Putamen (tissue), 1 donor: ENCODE data around the gene CCDC89.

ENCODE experiments used
- DNase-seq: peaks from one replicate; pipeline ENCODE4 v3.0.0-alpha.2; 2016; ENCODE audit warnings: low spot score

CCDC89 gene

GRCh38 chr11:85652786-85653447 lies 33.1 kb downstream of the CCDC89 start:
- DNase-seq: no peak

- no peak for DNase-seq
These were observed 34.9 kb downstream of the CCDC89 start for GRCh38 chr11:85651118-85651517.

GRCh38 chr11:85647604-85648299 lies 38.2 kb downstream of the CCDC89 start, which contains the start of gene TMEM126A:
TMEM126A (plus strand) TSS chr11:85647967; CDS start chr11:85650256, 2,289 bp downstream.
- peak; percentile 88 for DNase-seq

- no peak for DNase-seq
These were observed 38.9 kb downstream of the CCDC89 start for GRCh38 chr11:85647078-85647477.

- DNase-seq: no peak
These were observed 42.8 kb downstream of the CCDC89 start for GRCh38 chr11:85643191-85643614.

- no peak for DNase-seq
These were observed 51.2 kb downstream of the CCDC89 start for GRCh38 chr11:85634747-85635146.
